ENCODE measurements around the gene SCAMP2.

GRCh38 chr15:74807282-74807681 lies 65.9 kb downstream of the SCAMP2 start:
- TF ChIP-seq, protein P1, sequence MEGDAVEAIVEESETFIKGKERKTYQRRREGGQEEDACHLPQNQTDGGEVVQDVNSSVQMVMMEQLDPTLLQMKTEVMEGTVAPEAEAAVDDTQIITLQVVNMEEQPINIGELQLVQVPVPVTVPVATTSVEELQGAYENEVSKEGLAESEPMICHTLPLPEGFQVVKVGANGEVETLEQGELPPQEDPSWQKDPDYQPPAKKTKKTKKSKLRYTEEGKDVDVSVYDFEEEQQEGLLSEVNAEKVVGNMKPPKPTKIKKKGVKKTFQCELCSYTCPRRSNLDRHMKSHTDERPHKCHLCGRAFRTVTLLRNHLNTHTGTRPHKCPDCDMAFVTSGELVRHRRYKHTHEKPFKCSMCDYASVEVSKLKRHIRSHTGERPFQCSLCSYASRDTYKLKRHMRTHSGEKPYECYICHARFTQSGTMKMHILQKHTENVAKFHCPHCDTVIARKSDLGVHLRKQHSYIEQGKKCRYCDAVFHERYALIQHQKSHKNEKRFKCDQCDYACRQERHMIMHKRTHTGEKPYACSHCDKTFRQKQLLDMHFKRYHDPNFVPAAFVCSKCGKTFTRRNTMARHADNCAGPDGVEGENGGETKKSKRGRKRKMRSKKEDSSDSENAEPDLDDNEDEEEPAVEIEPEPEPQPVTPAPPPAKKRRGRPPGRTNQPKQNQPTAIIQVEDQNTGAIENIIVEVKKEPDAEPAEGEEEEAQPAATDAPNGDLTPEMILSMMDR (IDR thresholded peaks at IDR 0.05), result no peak
- no peak for TF ChIP-seq EZH2 (IDR thresholded peaks at IDR 0.05; ENCODE audit: borderline replicate concordance, insufficient read depth, low read depth, low read length, poor library complexity, severe bottlenecking)

All from B cell (primary cell).